WERI-Rb-1 (cell line): ENCODE results near the gene SCGB1C1.
A peak's percentile ranks its signal among the peaks of the same experiment; 100 is the strongest.

Experiments used
- DNase-seq: peaks from one replicate; pipeline ENCODE4 v3.0.0-alpha.2; 2020
- H3K27ac ChIP-seq: fragments of 250-450 bp; sonication (Bioruptor Pico); 2 replicates; pipeline ENCODE4 v1.5.1; 2020; ENCODE audit warnings: mild to moderate bottlenecking, moderate library complexity
- H3K27me3 ChIP-seq: fragments of 250-450 bp; sonication (Bioruptor Pico); 2 replicates; pipeline ENCODE4 v1.5.1; 2021; ENCODE audit warnings: mild to moderate bottlenecking, low read depth, moderate library complexity; ENCODE audit not compliant: insufficient read depth, severe bottlenecking
- H3K36me3 ChIP-seq: fragments of 250-450 bp; sonication (Bioruptor Pico); 2 replicates; pipeline ENCODE4 v1.5.1; 2020; ENCODE audit warnings: mild to moderate bottlenecking, moderate library complexity
- H3K4me3 ChIP-seq: 2 replicates; pipeline ENCODE4 v1.5.1; 2011; ENCODE audit warnings: low read depth, mild to moderate bottlenecking, control low read depth, low read length
- H3K9me3 ChIP-seq: fragments of 250-450 bp; sonication (Bioruptor Pico); 2 replicates; pipeline ENCODE4 v1.5.1; 2021; ENCODE audit warnings: mild to moderate bottlenecking, moderate library complexity; ENCODE audit not compliant: severe bottlenecking
- TF ChIP-seq, protein P1 (sequence below): IDR thresholded peaks from 2 replicates; pipeline ENCODE4 v1.5.1; 2011; ENCODE audit warnings: low read depth, mild to moderate bottlenecking, control low read depth, inconsistent platforms, low read length

SCGB1C1 gene

DNA sequence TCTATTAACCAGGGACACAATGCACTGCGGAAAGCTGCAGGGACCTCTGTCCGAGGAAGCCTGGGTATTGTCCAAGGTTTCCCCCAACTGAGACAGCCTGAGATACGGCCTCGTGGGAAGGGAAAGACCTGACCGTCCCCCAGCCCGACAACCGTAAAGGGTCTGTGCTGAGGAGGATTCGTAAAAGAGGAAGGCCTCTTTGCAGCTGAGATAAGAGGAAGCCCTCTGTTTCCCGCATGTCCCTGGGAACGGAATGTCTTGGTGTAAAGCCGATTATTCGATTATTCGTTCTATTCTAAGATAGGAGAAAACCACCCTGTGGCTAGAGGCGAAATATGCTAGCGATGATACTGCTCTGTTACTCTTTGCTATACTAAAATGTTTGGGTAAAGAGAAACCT, 9.1 kb downstream of the SCGB1C1 start:
- H3K27ac ChIP-seq = peak overlapping the region; percentile 78
- TF ChIP-seq, protein P1, sequence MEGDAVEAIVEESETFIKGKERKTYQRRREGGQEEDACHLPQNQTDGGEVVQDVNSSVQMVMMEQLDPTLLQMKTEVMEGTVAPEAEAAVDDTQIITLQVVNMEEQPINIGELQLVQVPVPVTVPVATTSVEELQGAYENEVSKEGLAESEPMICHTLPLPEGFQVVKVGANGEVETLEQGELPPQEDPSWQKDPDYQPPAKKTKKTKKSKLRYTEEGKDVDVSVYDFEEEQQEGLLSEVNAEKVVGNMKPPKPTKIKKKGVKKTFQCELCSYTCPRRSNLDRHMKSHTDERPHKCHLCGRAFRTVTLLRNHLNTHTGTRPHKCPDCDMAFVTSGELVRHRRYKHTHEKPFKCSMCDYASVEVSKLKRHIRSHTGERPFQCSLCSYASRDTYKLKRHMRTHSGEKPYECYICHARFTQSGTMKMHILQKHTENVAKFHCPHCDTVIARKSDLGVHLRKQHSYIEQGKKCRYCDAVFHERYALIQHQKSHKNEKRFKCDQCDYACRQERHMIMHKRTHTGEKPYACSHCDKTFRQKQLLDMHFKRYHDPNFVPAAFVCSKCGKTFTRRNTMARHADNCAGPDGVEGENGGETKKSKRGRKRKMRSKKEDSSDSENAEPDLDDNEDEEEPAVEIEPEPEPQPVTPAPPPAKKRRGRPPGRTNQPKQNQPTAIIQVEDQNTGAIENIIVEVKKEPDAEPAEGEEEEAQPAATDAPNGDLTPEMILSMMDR = no peak

DNA sequence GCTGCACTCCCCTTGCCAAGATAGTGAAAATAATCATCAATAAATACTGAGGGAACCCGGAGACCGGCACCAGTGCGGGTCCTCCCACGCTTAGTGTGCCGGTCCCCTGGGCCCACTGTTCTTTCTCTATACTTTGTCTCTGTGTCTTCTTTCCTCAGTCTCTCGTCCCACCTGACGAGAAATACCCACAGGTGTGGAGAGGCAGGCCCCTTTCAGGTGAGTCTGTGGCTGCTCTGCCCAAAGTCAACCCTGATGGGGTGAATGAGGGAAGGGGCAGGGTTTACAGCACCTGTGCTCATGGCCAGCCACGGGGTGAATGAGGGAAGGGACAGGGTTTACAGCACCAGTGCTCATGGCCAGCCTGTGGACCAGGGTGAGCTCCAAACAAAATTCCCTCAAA, 9.6 kb downstream of the SCGB1C1 start:
- Histone ChIP-seq H3K27me3 (no peaks in the 10 kb centered on the region), H3K4me3 (no peak overlapping the region), H3K36me3 (peaks cover 18% of the 10 kb centered on the region), H3K27ac (peak overlapping the region; percentile 78), H3K9me3 (no peaks in the 10 kb centered on the region)
- TF ChIP-seq, protein P1 = no peak
- no peak for DNase-seq

More for the DNA sequence above, 9.1 kb downstream of the SCGB1C1 start:
- DNase-seq = no peak
- Histone ChIP-seq H3K27me3 (no peaks in the 10 kb centered on the region), H3K9me3 (no peaks in the 10 kb centered on the region), H3K4me3 (no peak overlapping the region; the same call in 1 of the 2 replicates), H3K36me3 (peaks cover 18% of the 10 kb centered on the region)

DNA sequence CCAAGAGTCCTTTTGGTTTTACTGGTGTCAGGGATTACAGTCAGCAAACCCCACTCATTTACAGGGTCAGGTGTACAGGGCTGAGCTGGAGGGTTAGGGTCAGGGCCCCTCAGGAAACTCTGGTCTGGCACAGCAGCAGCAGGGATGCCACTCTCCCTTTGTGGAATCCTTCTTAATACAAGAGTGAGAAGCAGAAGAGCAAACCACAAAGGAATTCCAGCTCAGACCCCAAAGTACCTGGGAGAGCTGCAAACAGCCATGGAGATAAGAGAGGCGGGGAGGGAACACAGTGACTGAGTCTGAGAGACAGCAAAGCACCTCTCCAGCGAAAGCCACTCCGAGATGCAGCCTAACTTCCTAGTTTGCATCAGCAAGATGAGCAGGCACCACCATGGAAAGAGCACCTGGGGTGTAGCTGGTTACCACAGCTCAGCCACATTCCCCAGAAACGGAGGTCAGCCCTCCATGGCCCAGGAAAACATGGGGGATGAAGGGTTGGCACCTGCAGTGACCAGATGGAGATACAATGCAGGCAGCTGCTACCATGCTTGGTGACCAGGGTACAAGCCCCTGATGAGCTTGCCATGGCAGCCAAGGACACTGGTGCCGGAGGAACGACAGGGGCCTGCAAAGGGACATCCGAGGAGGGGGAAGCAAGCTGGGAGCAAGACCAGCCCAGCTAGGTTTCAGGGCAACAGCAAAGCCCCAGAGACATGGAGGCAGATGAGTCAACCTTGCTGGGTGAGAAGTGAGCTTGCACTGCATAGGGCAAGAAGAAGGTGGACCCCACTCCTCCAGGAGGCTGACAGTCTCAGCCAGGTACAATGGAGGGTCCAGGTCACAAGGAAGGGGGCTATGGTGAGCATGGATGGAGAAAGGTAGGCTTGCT, 10.4 kb downstream of the SCGB1C1 start:
- no peaks in the 10 kb centered on the region for H3K27me3 ChIP-seq
- peaks cover 18% of the 10 kb centered on the region for H3K36me3 ChIP-seq
- H3K9me3 ChIP-seq = no peaks in the 10 kb centered on the region
- no peak overlapping the region for H3K4me3 ChIP-seq
- TF ChIP-seq, protein P1 = no peak
- DNase-seq = no peak
- peak overlapping the region; percentile 4; the same call in 1 of the 2 replicates for H3K27ac ChIP-seq

DNA sequence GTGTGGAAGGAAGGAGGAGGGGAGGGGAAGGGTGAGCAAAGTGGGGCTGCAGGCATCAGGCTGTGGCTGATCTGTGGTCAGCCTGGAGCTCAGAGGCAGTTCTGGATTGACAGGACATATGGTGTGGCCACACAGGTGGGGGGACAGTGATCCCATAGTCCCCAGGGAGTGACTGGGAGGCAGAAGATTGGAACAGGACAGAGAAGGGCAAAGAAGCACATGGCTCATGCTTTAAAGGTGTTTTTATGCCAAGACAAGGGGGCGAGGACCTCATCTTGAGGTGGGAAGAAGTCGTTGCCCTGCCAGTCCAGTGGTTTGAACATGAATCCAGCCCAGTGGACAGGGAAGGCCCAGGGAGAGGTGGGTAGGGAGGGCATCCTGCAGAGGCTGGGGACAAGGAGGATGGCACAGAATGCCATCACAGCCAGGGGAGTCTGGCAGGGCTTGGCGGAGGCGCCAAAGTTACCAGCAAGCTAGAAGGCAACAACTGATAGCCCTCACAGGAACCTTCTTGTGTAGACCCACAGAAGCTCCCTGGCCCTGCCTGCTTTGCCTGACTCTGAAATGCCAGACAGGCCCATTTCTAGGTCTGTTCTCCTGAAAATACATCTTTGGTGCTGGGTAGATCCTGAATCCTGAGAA, 11.2 kb downstream of the SCGB1C1 start:
- Histone ChIP-seq H3K27ac (no peak overlapping the region; the same call in 1 of the 2 replicates), H3K4me3 (no peak overlapping the region), H3K9me3 (no peaks in the 10 kb centered on the region), H3K36me3 (peaks cover 18% of the 10 kb centered on the region), H3K27me3 (no peaks in the 10 kb centered on the region)
- TF ChIP-seq, protein P1 = no peak
- DNase-seq = no peak

DNA sequence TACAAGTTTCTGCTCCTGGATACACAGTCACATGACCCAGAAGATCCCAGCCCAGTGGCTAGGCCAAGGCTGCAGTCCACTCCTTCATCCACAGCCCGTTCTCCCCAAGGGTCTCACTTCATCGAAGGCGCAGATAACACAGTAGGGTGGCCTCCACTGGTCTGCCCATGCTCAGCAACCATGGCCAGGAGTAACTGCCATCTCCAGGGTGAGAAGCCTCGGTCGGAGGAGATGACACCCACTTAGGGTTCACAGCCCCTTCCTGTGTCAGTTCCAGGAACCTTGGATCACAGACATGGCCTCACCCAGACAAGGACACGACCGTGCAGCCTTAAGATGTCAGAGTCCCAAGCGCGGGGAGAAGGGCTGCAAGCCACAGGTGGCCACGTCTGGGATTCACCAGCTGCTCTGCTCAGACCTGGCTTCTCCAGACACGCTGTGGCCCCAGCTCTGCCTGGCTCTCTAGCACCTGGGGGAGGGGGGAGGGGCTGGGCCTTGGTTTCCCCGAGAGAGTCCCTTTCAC, 11.8 kb downstream of the SCGB1C1 start:
- H3K9me3 ChIP-seq = no peaks in the 10 kb centered on the region
- H3K36me3 ChIP-seq = peaks cover 22% of the 10 kb centered on the region
- TF ChIP-seq, protein P1 = no peak
- H3K27me3 ChIP-seq = no peaks in the 10 kb centered on the region
- H3K27ac ChIP-seq = no peak overlapping the region
- H3K4me3 ChIP-seq = no peak overlapping the region
- no peak for DNase-seq
